ENCODE measurements around the gene SOX15. TPM values are rescaled to one million over a fixed set of nuclear protein-coding genes. Genes with fewer than 3 reads are reported as not detected.
A peak's percentile ranks its signal among the peaks of the same experiment; 100 is the strongest.

The SOX15 gene
- total and polyA plus RNA-seq, 10 of the 15 experiments (the other 5 are each of a cell fraction or from before 2014, with no cell fraction given): 0.06 to 0.53 (median 0.16) TPM; not detected in 2

DNA sequence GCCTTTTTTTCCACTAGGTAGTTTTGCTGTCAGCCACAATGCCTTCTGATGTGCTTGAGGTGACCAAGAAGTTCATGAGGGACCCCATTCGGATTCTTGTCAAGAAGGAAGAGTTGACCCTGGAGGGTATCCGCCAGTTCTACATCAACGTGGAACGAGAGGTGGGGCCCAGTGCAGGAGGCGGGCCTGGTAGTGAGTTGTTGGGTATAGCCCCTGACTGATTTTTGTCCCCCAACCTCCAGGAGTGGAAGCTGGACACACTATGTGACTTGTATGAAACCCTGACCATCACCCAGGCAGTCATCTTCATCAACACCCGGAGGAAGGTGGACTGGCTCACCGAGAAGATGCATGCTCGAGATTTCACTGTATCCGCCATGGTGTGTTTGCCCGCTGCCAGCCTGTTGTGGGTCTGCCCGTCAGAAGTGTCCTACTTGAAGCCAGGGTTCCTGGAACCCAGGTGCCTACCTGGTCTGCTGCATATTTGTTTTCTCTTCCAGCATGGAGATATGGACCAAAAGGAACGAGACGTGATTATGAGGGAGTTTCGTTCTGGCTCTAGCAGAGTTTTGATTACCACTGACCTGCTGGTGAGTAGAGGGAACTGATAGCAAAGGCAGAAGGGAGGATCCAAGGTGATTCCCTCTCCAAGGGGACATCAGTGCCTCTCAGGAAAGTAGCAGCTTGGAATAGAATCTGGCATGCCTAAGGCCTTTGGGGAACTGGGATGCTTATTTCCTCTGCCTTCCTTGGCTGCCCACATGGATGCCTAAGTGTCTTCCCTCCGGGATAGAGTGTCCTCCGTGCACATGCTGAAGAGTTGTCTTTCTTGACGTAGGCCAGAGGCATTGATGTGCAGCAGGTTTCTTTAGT is 12.3 kb downstream of the SOX15 start (continued):
- TF ChIP-seq, protein P1, sequence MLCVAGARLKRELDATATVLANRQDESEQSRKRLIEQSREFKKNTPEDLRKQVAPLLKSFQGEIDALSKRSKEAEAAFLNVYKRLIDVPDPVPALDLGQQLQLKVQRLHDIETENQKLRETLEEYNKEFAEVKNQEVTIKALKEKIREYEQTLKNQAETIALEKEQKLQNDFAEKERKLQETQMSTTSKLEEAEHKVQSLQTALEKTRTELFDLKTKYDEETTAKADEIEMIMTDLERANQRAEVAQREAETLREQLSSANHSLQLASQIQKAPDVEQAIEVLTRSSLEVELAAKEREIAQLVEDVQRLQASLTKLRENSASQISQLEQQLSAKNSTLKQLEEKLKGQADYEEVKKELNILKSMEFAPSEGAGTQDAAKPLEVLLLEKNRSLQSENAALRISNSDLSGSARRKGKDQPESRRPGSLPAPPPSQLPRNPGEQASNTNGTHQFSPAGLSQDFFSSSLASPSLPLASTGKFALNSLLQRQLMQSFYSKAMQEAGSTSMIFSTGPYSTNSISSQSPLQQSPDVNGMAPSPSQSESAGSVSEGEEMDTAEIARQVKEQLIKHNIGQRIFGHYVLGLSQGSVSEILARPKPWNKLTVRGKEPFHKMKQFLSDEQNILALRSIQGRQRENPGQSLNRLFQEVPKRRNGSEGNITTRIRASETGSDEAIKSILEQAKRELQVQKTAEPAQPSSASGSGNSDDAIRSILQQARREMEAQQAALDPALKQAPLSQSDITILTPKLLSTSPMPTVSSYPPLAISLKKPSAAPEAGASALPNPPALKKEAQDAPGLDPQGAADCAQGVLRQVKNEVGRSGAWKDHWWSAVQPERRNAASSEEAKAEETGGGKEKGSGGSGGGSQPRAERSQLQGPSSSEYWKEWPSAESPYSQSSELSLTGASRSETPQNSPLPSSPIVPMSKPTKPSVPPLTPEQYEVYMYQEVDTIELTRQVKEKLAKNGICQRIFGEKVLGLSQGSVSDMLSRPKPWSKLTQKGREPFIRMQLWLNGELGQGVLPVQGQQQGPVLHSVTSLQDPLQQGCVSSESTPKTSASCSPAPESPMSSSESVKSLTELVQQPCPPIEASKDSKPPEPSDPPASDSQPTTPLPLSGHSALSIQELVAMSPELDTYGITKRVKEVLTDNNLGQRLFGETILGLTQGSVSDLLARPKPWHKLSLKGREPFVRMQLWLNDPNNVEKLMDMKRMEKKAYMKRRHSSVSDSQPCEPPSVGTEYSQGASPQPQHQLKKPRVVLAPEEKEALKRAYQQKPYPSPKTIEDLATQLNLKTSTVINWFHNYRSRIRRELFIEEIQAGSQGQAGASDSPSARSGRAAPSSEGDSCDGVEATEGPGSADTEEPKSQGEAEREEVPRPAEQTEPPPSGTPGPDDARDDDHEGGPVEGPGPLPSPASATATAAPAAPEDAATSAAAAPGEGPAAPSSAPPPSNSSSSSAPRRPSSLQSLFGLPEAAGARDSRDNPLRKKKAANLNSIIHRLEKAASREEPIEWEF (IDR thresholded peaks at IDR 0.05; ENCODE audit: insufficient replicate concordance, low read depth, low read length): no peak
- TF ChIP-seq YY1 (IDR thresholded peaks at IDR 0.05; ENCODE audit: low read depth, low read length): no peak
- TF ChIP-seq BACH1 (IDR thresholded peaks at IDR 0.05; ENCODE audit: borderline replicate concordance): peak; percentile 25; the same call in 1 of the 2 replicates
- no peak for TF ChIP-seq EED (IDR thresholded peaks at IDR 0.05; ENCODE audit: low read depth)
- TF ChIP-seq, protein P2, sequence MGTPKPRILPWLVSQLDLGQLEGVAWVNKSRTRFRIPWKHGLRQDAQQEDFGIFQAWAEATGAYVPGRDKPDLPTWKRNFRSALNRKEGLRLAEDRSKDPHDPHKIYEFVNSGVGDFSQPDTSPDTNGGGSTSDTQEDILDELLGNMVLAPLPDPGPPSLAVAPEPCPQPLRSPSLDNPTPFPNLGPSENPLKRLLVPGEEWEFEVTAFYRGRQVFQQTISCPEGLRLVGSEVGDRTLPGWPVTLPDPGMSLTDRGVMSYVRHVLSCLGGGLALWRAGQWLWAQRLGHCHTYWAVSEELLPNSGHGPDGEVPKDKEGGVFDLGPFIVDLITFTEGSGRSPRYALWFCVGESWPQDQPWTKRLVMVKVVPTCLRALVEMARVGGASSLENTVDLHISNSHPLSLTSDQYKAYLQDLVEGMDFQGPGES (IDR thresholded peaks at IDR 0.05): no peak
- no peak for TF ChIP-seq MEF2B (IDR thresholded peaks at IDR 0.05; ENCODE audit: partially characterized antibody, poor library complexity, severe bottlenecking)
- TF ChIP-seq RAD51 (IDR thresholded peaks at IDR 0.05): no peak
- no peak for TF ChIP-seq MEF2A (IDR thresholded peaks at IDR 0.05; ENCODE audit: insufficient read depth, low read depth, low read length)
- no peak for TF ChIP-seq NFYB (IDR thresholded peaks at IDR 0.05; ENCODE audit: insufficient read depth, low read depth, low read length)
- TF ChIP-seq IKZF2 (IDR thresholded peaks at IDR 0.05): no peak
- TF ChIP-seq, protein P3, sequence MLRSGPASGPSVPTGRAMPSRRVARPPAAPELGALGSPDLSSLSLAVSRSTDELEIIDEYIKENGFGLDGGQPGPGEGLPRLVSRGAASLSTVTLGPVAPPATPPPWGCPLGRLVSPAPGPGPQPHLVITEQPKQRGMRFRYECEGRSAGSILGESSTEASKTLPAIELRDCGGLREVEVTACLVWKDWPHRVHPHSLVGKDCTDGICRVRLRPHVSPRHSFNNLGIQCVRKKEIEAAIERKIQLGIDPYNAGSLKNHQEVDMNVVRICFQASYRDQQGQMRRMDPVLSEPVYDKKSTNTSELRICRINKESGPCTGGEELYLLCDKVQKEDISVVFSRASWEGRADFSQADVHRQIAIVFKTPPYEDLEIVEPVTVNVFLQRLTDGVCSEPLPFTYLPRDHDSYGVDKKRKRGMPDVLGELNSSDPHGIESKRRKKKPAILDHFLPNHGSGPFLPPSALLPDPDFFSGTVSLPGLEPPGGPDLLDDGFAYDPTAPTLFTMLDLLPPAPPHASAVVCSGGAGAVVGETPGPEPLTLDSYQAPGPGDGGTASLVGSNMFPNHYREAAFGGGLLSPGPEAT (IDR thresholded peaks at IDR 0.05; ENCODE audit: low read depth): no peak
- TF ChIP-seq EP300 (IDR thresholded peaks at IDR 0.05; ENCODE audit: borderline replicate concordance in 1 of 2, control insufficient read depth in 1 of 2, low read depth in 2 of 2, low read length in 2 of 2): no peak
- no peak for TF ChIP-seq HDAC6 (IDR thresholded peaks at IDR 0.05; ENCODE audit: unreplicated experiment)
- TF ChIP-seq, protein P4, sequence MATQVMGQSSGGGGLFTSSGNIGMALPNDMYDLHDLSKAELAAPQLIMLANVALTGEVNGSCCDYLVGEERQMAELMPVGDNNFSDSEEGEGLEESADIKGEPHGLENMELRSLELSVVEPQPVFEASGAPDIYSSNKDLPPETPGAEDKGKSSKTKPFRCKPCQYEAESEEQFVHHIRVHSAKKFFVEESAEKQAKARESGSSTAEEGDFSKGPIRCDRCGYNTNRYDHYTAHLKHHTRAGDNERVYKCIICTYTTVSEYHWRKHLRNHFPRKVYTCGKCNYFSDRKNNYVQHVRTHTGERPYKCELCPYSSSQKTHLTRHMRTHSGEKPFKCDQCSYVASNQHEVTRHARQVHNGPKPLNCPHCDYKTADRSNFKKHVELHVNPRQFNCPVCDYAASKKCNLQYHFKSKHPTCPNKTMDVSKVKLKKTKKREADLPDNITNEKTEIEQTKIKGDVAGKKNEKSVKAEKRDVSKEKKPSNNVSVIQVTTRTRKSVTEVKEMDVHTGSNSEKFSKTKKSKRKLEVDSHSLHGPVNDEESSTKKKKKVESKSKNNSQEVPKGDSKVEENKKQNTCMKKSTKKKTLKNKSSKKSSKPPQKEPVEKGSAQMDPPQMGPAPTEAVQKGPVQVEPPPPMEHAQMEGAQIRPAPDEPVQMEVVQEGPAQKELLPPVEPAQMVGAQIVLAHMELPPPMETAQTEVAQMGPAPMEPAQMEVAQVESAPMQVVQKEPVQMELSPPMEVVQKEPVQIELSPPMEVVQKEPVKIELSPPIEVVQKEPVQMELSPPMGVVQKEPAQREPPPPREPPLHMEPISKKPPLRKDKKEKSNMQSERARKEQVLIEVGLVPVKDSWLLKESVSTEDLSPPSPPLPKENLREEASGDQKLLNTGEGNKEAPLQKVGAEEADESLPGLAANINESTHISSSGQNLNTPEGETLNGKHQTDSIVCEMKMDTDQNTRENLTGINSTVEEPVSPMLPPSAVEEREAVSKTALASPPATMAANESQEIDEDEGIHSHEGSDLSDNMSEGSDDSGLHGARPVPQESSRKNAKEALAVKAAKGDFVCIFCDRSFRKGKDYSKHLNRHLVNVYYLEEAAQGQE (IDR thresholded peaks at IDR 0.05; ENCODE audit: low read depth, low read length): no peak
- no peak for TF ChIP-seq NFIC (IDR thresholded peaks at IDR 0.05; ENCODE audit: low read depth, low read length)
- no peak for TF ChIP-seq MYB (IDR thresholded peaks at IDR 0.05; ENCODE audit: borderline replicate concordance, low read depth, low read length)
- TF ChIP-seq FOS (IDR thresholded peaks at IDR 0.05; ENCODE audit: borderline replicate concordance, extremely low read depth, insufficient read length): no peak
